ENCODE data around the gene CAPN1.

The CAPN1 gene

DNA sequence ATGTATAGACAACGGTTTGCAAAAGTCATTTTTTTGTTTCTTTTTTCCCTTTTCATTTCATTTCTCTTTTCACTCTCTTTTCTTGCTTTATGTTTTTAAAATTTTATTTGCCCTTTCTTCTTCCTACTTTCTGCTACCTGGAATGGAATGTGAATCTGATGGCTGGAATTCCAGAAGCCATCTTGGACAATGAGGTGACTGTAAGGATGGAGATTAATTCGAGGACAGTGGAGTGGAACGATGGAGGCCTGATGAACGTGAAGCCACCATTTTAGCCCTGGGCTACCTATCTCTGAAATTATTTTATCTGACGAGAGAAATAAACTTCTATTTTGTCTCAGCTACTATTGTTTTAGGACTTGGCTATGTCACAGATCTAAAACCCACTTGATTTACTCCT is 77.3 kb downstream of the CAPN1 start:
- in situ Hi-C loops (cut with HindIII; ENCODE audit: low sequenced_read_pairs), result no loop called here

DNA sequence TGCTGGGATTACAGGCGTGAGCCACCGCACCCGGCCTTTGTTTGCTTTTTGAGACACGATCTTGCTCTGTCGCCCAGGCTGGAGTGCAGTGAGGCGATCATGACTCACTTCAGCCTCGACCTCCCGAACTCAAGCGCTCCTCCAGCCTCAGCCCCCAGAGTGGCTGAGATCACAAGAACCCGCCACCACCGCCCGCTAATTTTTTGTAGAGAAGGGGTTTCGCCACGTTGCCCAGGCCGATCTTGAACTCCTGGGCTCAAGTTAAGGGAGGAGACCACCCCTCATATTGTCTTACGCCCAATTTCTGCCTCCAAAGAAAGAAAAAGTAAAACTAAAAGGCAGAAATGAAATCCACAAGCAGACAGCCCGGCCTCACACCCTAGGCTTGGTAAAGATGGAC is 78.6 kb downstream of the CAPN1 start:
- in situ Hi-C loops (cut with HindIII; ENCODE audit: low sequenced_read_pairs), result no loop called here

DNA sequence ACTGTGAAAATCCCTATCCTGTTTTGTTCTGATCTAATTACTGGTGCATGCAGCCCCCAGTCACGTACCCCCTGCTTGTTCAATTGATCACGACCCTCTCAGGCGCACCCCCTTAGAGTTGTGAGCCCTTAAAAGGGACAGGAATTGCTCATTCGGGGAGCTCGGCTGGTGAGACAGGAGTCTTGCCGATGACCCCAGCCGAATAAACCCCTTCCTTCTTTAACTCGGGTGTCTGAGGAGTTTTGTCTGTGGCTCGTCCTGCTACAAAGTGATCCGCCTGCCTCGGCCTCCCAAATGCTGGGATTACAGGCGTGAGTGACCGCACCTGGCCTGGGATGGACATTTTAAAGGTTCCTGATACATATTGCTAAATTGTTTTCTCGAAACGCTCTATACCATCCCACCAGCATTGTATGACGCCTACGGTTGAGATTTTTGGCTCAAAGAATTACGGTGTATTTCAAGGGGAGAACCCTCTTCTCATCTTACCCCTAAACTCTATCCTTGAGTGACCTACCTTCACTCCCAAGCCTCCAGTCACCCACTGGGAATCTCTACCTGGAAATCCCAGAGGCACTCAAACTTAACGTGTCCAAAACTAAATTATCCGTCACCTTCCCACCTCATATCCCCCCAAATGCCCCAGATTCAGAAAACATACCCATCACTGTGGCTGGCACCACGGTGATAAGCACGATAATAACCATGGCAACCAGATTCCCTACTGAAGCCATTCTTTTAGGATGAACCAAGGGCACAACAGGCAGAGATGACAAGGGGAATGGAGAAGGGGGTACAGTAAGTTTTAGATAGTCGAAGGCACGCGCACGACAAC is 79.2 kb downstream of the CAPN1 start:
- in situ Hi-C loops (cut with HindIII; ENCODE audit: low sequenced_read_pairs), result no loop called here
